GM18505 (cell line): ENCODE data around the gene ZNF776.
"Not testable (repeated sequence)": the region's sequence is repeated elsewhere in the genome, so short reads cannot be mapped to it uniquely, and the experiment has no call there.

Experiments
- ATAC-seq: cut with Tn5 transposase; IDR thresholded peaks from one replicate; pipeline ENCODE4 v1.9.1; 2021; ENCODE audit not compliant: unreplicated experiment
- POLR2A ChIP-seq: IDR thresholded peaks from 4 replicates; pipeline ENCODE4 v1.6.1; 2011; ENCODE audit warnings: borderline replicate concordance; ENCODE audit not compliant: insufficient read depth, insufficient read length; ENCODE audit errors: extremely low read depth

The ZNF776 gene

GRCh38 chr19:57754091-57754673 lies 7.6 kb downstream of the ZNF776 start:
- no peak for ATAC-seq
- no peak for TF ChIP-seq POLR2A

- no peak for ATAC-seq
- no peak for TF ChIP-seq POLR2A
Measured at GRCh38 chr19:57755031-57755430, 8.4 kb downstream of the ZNF776 start.

GRCh38 chr19:57757941-57758340 lies 11.3 kb downstream of the ZNF776 start:
- no peak for TF ChIP-seq POLR2A
- no peak for ATAC-seq

- ATAC-seq, result no peak
- no peak for TF ChIP-seq POLR2A
Measured at GRCh38 chr19:57759096-57759495, 12.5 kb downstream of the ZNF776 start.

- peak; percentile 84 for TF ChIP-seq POLR2A
- ATAC-seq, result peak; percentile 93
Measured at GRCh38 chr19:57769345-57770131, 22.9 kb downstream of the ZNF776 start, which contains the start of gene ZNF586. ZNF586 (plus strand) TSS chr19:57769676; CDS start chr19:57769843, 167 bp downstream.

GRCh38 chr19:57771417-57771816 lies 24.8 kb downstream of the ZNF776 start:
- no peak for ATAC-seq
- no peak for TF ChIP-seq POLR2A

- no peak for ATAC-seq
- no peak for TF ChIP-seq POLR2A
Measured at GRCh38 chr19:57773488-57773887, 26.9 kb downstream of the ZNF776 start.

- ATAC-seq, result no peak
- TF ChIP-seq POLR2A, result no peak
Measured at GRCh38 chr19:57776764-57777296, 30.2 kb downstream of the ZNF776 start.

GRCh38 chr19:57778336-57778735 lies 31.7 kb downstream of the ZNF776 start:
- no peak for ATAC-seq
- TF ChIP-seq POLR2A, result no peak

- no peak for TF ChIP-seq POLR2A
- ATAC-seq, result no peak
Measured at GRCh38 chr19:57779220-57779845, 32.7 kb downstream of the ZNF776 start.

- no peak for TF ChIP-seq POLR2A
- ATAC-seq, result no peak
Measured at GRCh38 chr19:57786286-57786685, 39.7 kb downstream of the ZNF776 start.

- TF ChIP-seq POLR2A, result no peak
- ATAC-seq, result no peak
Measured at GRCh38 chr19:57786906-57787305, 40.3 kb downstream of the ZNF776 start.

GRCh38 chr19:57788114-57788692 lies 41.6 kb downstream of the ZNF776 start:
- no peak for ATAC-seq
- no peak for TF ChIP-seq POLR2A

GRCh38 chr19:57789288-57789687 lies 42.7 kb downstream of the ZNF776 start:
- no peak for ATAC-seq
- TF ChIP-seq POLR2A, result no peak

GRCh38 chr19:57796580-57796979 lies 50.0 kb downstream of the ZNF776 start:
- not testable (repeated sequence) for ATAC-seq
